Esophagus (tissue), 2 donors: ENCODE data around the gene SPAG16. TPM values are rescaled to one million over a fixed set of nuclear protein-coding genes. Genes with fewer than 3 reads are reported as not detected.

ENCODE experiments used
- H3K27ac ChIP-seq, 2 donors: one replicate each; pipeline ENCODE4 v1.5.1; 2013; ENCODE audit warnings: low read depth in 2 of 2, mild to moderate bottlenecking in 2 of 2, inconsistent platforms in 1 of 2, low read length in 1 of 2, moderate library complexity in 1 of 2
- H3K27me3 ChIP-seq, 2 donors: one replicate each; pipeline ENCODE4 v1.6.1; 2013; ENCODE audit warnings: low read length in 2 of 2, control low read depth in 1 of 2, mild to moderate bottlenecking in 1 of 2; ENCODE audit not compliant: insufficient read depth in 2 of 2, control insufficient read depth in 1 of 2
- H3K36me3 ChIP-seq, 2 donors: one replicate each; pipeline ENCODE4 v1.6.1; 2013; ENCODE audit warnings: low read length in 1 of 2; ENCODE audit not compliant: control insufficient read depth in 2 of 2, insufficient read depth in 2 of 2
- H3K4me1 ChIP-seq, 2 donors: one replicate each; pipeline ENCODE4 v1.6.1; 2013; ENCODE audit warnings: low read length in 1 of 2; ENCODE audit not compliant: control insufficient read depth in 2 of 2, insufficient read depth in 2 of 2
- H3K4me3 ChIP-seq, 2 donors: one replicate each; pipeline ENCODE4 v1.5.1; 2013; ENCODE audit warnings: low read length in 2 of 2, mild to moderate bottlenecking in 2 of 2, low read depth in 1 of 2, moderate library complexity in 1 of 2
- H3K9me3 ChIP-seq, 2 donors: one replicate each; pipeline ENCODE4 v1.6.1; 2013; ENCODE audit warnings: mild to moderate bottlenecking in 2 of 2, low read depth in 1 of 2, low read length in 1 of 2, moderate library complexity in 1 of 2; ENCODE audit not compliant: control insufficient read depth in 2 of 2, insufficient read depth in 1 of 2
- WGBS, 2 donors: extraction: QIAGEN DNeasy Blood & Tissue Kit; methylation state at CpG; one replicate each; pipeline ENCODE4 v1.1.7; 2013; 5-methylcytosine and 5-hydroxymethylcytosine counted together
- polyA plus RNA-seq, 2 donors: library from polyadenylated mRNA; stranded (reverse); fragments of 200-250 nt; gene quantifications; one replicate each; pipeline ENCODE4 v1.2.3, GENCODE V29; 2013
- donor health status: healthy with polysubstance abuse.
- donor health status: Bipolar disorder and iron deficiency.

SPAG16 gene
- polyA plus RNA-seq, 2 donors, result 20.4 to 21.2 TPM

- no peaks in the 10 kb centered on the region for H3K27me3 ChIP-seq
- H3K4me3 ChIP-seq, result no peak overlapping the region
- 1 to 2% methylated on average over 4 of the region's 4 CpGs for WGBS, 2 donors
- H3K9me3 ChIP-seq, result no peaks in the 10 kb centered on the region
- no peak overlapping the region for H3K27ac ChIP-seq
- no peaks in the 10 kb centered on the region for H3K36me3 ChIP-seq
- H3K4me1 ChIP-seq, result no peaks in the 10 kb centered on the region
These were observed 37.6 kb upstream of the SPAG16 start for GRCh38 chr2:213246497-213247281.

GRCh38 chr2:213247566-213247965 lies 36.7 kb upstream of the SPAG16 start:
- H3K27ac ChIP-seq, result no peak overlapping the region
- no peaks in the 10 kb centered on the region for H3K4me1 ChIP-seq
- WGBS, 2 donors, result 67 to 70% methylated on average over 4 of the region's 4 CpGs
- no peak overlapping the region for H3K4me3 ChIP-seq
- no peaks in the 10 kb centered on the region for H3K27me3 ChIP-seq
- no peaks in the 10 kb centered on the region for H3K36me3 ChIP-seq
- no peaks in the 10 kb centered on the region for H3K9me3 ChIP-seq

GRCh38 chr2:213248637-213249036 lies 35.6 kb upstream of the SPAG16 start:
- no peaks in the 10 kb centered on the region for H3K4me1 ChIP-seq
- H3K27me3 ChIP-seq, result no peaks in the 10 kb centered on the region
- H3K4me3 ChIP-seq, result no peak overlapping the region
- 54 to 67% methylated on average over 4 of the region's 4 CpGs for WGBS, 2 donors
- H3K36me3 ChIP-seq, result no peaks in the 10 kb centered on the region
- H3K27ac ChIP-seq, result peak overlapping the region; percentile 65 to 71
- H3K9me3 ChIP-seq, result no peaks in the 10 kb centered on the region

GRCh38 chr2:213249502-213249901 lies 34.8 kb upstream of the SPAG16 start:
- H3K36me3 ChIP-seq, result no peaks in the 10 kb centered on the region
- H3K4me3 ChIP-seq, result no peak overlapping the region
- no peaks in the 10 kb centered on the region for H3K4me1 ChIP-seq
- no peaks in the 10 kb centered on the region for H3K9me3 ChIP-seq
- 71 to 78% methylated on average over 6 of the region's 6 CpGs for WGBS, 2 donors
- no peaks in the 10 kb centered on the region for H3K27me3 ChIP-seq
- no peak overlapping the region for H3K27ac ChIP-seq

GRCh38 chr2:213251618-213252017 lies 32.6 kb upstream of the SPAG16 start:
- Histone ChIP-seq H3K27me3 (no peaks in the 10 kb centered on the region), H3K27ac (no peak overlapping the region), H3K36me3 (no peaks in the 10 kb centered on the region), H3K4me1 (no peaks in the 10 kb centered on the region), H3K9me3 (no peaks in the 10 kb centered on the region), H3K4me3 (no peak overlapping the region)
- 26 to 27% methylated on average over 3 of the region's 3 CpGs for WGBS, 2 donors

GRCh38 chr2:213252206-213252605 lies 32.1 kb upstream of the SPAG16 start:
- H3K4me3 ChIP-seq, result no peak overlapping the region
- no peaks in the 10 kb centered on the region for H3K4me1 ChIP-seq
- 19 to 46% methylated on average over 1 of the region's 1 CpG for WGBS, 2 donors
- H3K27me3 ChIP-seq, result no peaks in the 10 kb centered on the region
- H3K27ac ChIP-seq, result no peak overlapping the region
- H3K36me3 ChIP-seq, result no peaks in the 10 kb centered on the region
- H3K9me3 ChIP-seq, result no peaks in the 10 kb centered on the region

- H3K4me3 ChIP-seq, result no peak overlapping the region
- 47% methylated on average over 4 of the region's 4 CpGs for WGBS, 2 donors
- H3K27ac ChIP-seq, result no peak overlapping the region
- no peaks in the 10 kb centered on the region for H3K27me3 ChIP-seq
- H3K9me3 ChIP-seq, result no peaks in the 10 kb centered on the region
- H3K36me3 ChIP-seq, result no peaks in the 10 kb centered on the region
- no peaks in the 10 kb centered on the region for H3K4me1 ChIP-seq
These were observed 31.1 kb upstream of the SPAG16 start for GRCh38 chr2:213253162-213253561.

GRCh38 chr2:213259266-213259665 lies 25.0 kb upstream of the SPAG16 start:
- H3K27ac ChIP-seq, result no peak overlapping the region
- no peaks in the 10 kb centered on the region for H3K27me3 ChIP-seq
- no peaks in the 10 kb centered on the region for H3K36me3 ChIP-seq
- H3K4me1 ChIP-seq, result no peaks in the 10 kb centered on the region
- no peaks in the 10 kb centered on the region for H3K9me3 ChIP-seq
- WGBS, 2 donors, result 85 to 100% methylated on average over 1 of the region's 1 CpG
- no peak overlapping the region for H3K4me3 ChIP-seq

GRCh38 chr2:213261237-213261636 lies 23.0 kb upstream of the SPAG16 start:
- Histone ChIP-seq H3K9me3 (no peaks in the 10 kb centered on the region), H3K4me1 (no peaks in the 10 kb centered on the region), H3K27ac (no peak overlapping the region), H3K4me3 (no peak overlapping the region), H3K36me3 (no peaks in the 10 kb centered on the region), H3K27me3 (no peaks in the 10 kb centered on the region)
- WGBS, 2 donors, result 92 to 94% methylated on average over 1 of the region's 1 CpG

- Histone ChIP-seq H3K9me3 (no peaks in the 10 kb centered on the region), H3K27ac (no peak overlapping the region), H3K27me3 (no peaks in the 10 kb centered on the region), H3K4me1 (no peaks in the 10 kb centered on the region), H3K36me3 (no peaks in the 10 kb centered on the region), H3K4me3 (no peak overlapping the region)
- whole genome bisulfite sequencing, 2 donors, result 61 to 63% methylated on average over 6 of the region's 6 CpGs
These were observed 22.5 kb upstream of the SPAG16 start for GRCh38 chr2:213261715-213262114.
